Measurements from ENCODE around the gene ACACA.
"Not testable (repeated sequence)": the region's sequence is repeated elsewhere in the genome, so short reads cannot be mapped to it uniquely, and the experiment has no call there.

ACACA gene

DNA sequence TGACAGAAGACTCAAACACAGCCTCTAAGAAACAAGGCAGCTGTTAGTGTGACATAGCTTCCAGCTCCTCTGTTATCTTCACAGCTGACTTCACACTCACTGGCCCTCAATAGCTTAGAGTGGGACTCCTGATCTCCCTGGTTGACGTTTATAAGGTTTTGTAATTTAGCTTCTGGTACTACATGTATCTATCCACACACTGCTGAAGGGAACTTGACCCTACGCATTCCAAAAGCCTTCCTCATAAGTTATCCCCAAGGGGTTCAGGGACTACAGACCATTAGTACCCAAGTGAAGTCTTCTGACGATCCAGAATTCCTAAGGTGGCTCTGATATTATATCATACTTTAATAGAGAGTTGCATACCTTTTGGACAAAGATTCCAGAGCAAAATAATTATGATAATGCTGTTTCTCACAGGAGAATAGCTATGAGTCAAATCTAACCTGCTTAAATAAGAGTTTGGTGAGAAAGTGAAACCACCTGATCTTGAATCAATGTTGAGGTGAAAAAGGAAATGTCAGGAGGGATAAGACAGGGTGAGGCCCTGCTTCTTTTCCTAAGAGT is 14.5 kb downstream of the ACACA start:
- DNase-seq, result no peak

DNA sequence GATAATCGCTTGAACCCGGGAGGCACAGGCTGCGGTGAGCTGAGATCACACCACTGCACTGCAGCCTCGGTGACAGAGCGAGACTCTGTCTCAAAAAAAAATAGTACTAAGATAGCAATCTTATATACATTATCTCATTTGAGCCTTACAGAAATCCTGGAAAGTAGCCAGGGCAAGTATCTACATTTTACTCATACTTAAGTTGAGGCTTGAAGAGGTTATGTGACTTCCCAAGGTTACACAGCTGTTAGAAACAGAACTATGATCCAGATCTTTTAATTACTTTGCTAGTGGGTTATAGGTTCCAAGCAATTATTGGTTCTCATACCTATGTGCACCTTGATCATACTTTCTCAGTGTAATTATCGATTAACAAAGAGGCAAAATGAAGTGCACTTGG is 15.5 kb downstream of the ACACA start:
- no peak for DNase-seq

DNA sequence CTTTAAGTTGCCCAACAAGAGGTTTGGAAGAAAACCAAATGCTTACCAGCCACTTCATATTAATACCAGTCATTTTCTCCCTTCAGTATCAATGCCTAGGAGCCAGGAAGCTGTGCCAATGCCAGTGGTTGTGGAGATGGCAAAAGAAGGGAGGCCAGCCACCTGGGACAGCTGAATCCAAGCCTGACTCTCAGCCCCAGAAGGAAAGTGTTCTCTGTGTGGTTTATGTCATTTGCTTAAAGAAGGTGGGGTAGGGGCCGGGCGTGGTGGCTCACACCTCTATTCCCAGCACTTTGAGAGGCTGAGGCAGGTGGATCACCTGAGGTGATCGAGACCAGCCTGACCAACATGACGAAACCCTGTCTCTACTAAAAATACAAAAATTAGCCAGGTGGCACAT is 17.5 kb downstream of the ACACA start:
- no peak for DNase-seq

- no peak for DNase-seq
Measured at GRCh38 chr17:37388266-37388665, 18.4 kb downstream of the ACACA start.

GRCh38 chr17:37386462-37386861 is 20.2 kb downstream of the ACACA start:
- DNase-seq, result no peak

GRCh38 chr17:37385474-37385990 is 21.1 kb downstream of the ACACA start:
- DNase-seq, result no peak

DNA sequence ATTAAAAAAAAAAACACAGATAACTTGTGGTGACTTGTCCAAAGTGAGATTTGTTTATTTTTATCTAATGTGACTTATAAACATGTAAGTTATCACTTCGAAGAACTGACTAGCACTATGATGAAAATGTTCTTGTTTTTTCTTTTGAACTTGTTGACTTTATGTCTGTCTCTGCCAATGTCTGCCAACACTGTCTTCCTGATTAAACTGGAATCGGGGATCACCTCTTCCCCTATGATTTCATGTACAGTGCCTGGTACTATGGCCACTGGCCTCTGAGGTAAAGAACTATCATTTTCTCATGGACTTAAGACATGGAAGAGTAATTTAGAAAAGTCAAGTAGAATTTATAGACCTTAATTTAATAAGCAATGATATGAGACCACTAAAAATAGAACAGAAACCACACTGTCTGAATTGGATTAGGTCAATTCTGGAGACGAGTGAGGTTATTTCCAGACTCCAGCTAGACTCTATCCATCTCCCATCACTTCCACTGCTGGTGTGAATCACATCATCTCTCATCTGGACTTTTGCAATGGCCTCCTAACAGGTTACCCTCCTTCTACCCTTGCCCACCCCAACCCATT is 22.0 kb downstream of the ACACA start:
- no peak for DNase-seq

DNA sequence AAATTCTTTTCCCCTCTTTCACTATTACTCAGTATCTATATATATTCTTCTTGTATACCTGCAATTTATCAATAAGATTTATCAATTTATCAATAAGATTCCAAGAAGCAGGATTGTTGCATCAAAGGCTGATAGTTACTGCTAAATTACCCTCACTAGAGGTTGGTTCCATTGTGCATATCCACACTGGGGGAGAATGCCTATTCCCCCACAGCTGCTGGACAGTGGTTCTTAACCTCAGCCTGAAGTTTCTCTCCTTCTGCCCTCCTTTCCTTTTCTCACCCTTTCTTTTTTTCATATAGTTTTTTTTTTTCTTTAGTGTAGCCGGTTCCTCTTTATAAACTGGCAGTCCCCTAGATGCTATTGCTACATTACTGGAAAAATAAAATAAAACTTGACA is 24.6 kb downstream of the ACACA start:
- no peak for DNase-seq

- no peak for DNase-seq
Measured at GRCh38 chr17:37375706-37376105, 30.9 kb downstream of the ACACA start, which contains the start of gene C17orf78. Gene C17orf78, plus strand, starts transcription at chr17:37375985. Its CDS starts 108 bp downstream, at chr17:37376093.

- peak; percentile 16 to 67 (median 40) for DNase-seq
Measured at GRCh38 chr17:37373530-37374159, 33.0 kb downstream of the ACACA start.

GRCh38 chr17:37368577-37368976 is 38.1 kb downstream of the ACACA start:
- no peak for DNase-seq

DNA sequence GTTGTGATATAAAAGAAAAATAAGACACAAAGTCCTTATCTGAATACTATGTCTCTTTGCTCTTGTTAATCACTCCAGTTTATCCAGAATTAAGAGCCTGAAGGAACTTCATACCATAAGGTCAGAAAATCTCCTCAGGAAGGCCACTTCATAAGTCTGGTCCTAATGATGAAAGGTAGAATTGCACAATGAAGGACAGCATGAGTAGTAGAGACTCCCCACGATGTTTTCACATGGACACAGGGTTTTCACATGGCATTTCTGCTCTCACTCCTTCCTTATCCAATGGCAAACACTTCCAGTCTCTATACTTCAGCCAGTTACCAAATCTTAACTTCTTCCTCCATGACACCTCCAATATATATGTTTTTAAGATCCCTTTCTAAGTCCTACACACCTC is 41.0 kb downstream of the ACACA start:
- no peak for DNase-seq

DNA sequence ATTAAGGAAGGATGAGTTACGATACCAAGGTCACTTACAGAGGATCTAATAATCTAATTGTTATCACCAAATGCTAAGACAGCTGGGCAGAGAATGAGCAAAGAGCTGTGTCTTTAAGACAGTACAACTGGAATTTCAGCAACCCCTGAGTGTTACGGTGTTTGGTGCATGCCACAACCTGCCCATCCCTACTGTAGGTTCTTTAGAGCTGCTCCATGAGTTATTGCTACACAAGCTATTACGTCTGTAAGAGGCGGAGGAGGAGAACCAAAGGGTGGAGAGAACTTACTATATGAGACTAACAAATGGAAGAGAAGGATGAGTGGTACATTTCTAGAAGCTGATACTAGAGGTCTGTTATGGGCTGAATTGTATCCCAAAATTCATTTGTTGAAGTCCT is 45.1 kb downstream of the ACACA start:
- DNase-seq, result no peak

DNA sequence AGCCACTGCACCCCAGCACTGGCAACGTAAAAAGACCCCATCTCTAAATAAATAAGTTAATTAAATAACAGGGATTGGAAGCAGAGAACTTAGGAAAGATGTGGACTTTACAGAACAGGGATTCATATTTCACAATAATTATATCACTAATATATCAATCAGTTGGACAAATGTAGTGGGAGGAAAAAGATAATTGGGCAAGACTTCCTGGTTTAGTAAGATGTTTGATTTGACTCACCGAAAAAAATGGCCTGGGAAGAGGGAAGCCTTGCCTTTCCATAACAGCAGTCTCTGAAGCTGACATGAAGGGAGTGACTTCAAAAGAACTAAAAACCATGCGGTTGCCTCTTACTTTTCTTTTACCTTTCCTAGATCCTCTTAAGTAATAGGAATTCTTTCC is 46.0 kb downstream of the ACACA start:
- DNase-seq, result no peak

DNA sequence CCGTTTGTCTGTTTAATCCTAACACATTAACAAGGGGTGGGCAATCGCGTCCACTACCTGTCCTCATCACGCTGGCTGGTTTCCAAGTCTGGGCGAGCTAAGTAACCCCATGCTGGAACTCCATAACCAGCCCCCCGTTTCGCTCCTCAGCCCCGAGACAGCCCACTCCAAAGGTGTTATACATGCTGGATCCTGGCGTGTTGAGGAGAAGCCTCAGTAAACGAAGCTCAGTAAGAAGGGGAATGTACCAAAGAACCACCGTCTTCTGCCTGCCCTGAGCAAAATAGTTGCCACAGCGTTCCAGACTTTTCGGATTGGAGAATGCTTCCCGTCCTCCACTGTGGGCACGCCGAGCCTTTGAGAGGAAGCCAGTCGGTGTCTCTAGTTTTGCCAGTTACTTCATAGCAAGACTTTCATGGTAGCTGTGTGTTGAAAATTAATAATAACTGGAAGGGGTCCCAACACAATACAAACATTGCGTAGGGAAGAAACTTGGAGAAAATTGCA is 46.9 kb downstream of the ACACA start:
- DNase-seq, result peak in 1 of 6 experiments; percentile 18

- DNase-seq, result peak; percentile 80 to 90 (median 85)
Measured at GRCh38 chr17:37358830-37359681, 47.6 kb downstream of the ACACA start.

- DNase-seq, result peak in 4 of 6 experiments; percentile 2 to 47 (median 18)
Measured at GRCh38 chr17:37358098-37358829, 48.4 kb downstream of the ACACA start.

DNA sequence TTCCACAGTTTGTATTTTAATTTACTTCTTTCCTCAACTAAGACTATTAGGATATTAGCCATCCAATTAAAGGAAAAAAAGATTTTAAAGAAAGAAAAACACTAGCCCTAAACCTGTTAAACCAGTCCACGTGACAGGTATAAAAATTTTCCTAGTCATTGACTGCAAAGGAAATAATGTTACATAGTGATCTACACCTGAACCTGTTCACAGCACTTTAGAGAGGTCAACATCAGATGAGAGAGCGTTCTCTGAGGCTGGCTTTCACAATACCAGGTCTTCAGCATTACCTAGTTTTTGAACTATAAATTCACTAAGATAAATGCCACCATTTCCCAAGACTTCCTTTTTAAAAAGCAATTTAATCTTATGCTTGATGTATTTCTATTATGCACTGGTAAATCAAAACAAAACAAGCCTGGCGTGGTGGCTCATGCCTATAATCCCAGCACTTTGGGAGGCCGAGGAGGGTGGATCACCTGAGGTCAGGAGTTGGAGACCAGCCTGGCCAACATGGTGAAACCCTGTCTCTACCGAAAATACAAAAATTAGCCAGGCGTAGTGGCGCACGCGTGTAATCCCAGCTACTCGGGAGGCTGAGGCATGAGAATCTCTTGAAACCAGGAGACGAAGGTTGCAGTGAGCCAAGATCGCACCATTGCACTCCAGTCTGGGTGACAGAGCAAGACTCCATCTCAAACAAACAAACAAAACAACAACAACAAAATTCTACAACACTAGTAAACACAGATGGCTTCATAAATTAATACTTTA is 49.7 kb downstream of the ACACA start:
- not testable (repeated sequence) for DNase-seq

DNA sequence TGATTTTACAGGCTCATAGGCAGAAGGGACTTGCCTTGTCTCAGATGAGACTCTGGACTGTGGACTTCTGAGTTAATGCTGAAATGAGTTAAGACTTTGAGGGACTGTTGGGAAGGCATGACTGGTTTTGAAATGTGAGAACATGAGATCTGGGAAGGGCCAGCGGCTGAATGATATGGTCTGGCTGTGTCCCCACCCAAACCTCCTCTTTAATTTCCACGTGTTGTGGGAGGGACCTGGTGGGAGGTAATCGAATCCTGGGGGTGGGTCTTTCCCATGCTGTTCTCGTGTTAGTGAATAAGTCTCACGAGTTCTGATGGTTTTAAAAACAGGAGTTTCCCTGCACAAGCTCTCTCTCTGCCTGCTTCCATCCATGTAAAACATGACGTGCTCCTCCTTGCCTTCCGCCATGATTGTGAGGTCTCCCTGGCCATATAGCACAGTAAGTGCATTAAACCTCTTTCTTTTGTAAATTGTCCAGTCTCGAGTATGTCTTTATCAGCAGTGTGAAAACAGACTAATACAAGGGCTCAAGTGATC is 59.7 kb downstream of the ACACA start:
- DNase-seq, result not testable (repeated sequence)

GRCh38 chr17:37344519-37344918 is 62.1 kb downstream of the ACACA start:
- DNase-seq, result no peak

- no peak for DNase-seq
Measured at GRCh38 chr17:37342589-37342988, 64.0 kb downstream of the ACACA start.

All from stimulated activated naive CD4-positive, alpha-beta T cell (primary cell).